OCI-LY3 (cell line): ENCODE measurements around the gene PPP2R2C.

Source experiments
- EZH2phosphoT487 ChIP-seq: fragments of 200-600 bp; shearing (Covaris generic); IDR thresholded peaks from 2 replicates; pipeline ENCODE4 v1.6.1; 2018; ENCODE audit warnings: antibody characterized with exemption, mixed run types, low read depth
- TF ChIP-seq, protein P1 (sequence below): fragments of 200-600, 300-600 bp; sonication (generic); IDR thresholded peaks from 2 replicates; pipeline ENCODE4 v1.5.1; 2014; ENCODE audit warnings: antibody characterized with exemption, low read length, low read depth

GRCh38 chr4:6345866-6346265, 126.5 kb downstream of the PPP2R2C start:
- TF ChIP-seq, protein P1, sequence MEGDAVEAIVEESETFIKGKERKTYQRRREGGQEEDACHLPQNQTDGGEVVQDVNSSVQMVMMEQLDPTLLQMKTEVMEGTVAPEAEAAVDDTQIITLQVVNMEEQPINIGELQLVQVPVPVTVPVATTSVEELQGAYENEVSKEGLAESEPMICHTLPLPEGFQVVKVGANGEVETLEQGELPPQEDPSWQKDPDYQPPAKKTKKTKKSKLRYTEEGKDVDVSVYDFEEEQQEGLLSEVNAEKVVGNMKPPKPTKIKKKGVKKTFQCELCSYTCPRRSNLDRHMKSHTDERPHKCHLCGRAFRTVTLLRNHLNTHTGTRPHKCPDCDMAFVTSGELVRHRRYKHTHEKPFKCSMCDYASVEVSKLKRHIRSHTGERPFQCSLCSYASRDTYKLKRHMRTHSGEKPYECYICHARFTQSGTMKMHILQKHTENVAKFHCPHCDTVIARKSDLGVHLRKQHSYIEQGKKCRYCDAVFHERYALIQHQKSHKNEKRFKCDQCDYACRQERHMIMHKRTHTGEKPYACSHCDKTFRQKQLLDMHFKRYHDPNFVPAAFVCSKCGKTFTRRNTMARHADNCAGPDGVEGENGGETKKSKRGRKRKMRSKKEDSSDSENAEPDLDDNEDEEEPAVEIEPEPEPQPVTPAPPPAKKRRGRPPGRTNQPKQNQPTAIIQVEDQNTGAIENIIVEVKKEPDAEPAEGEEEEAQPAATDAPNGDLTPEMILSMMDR: no peak
- TF ChIP-seq EZH2phosphoT487: no peak
